Body of pancreas (tissue), 4 donors: Measurements from ENCODE around the gene P4HA1.

Experiments used
- CTCF ChIP-seq, 7 experiments: fragments of 450-650 bp in 4 of 7; fragments of 200-600 bp in 3 of 7; sonication (generic) in 3 of 7; IDR thresholded peaks; one replicate each; pipeline ENCODE4 v1.5.1; 2016 to 2019; ENCODE audit warnings: antibody characterized with exemption in 7 of 7
- POLR2A ChIP-seq, 3 donors: fragments of 450-650 bp; IDR thresholded peaks; one replicate each; pipeline ENCODE4 v1.6.1; 2016; ENCODE audit warnings: antibody characterized with exemption in 3 of 3, mild to moderate bottlenecking in 2 of 3

- TF ChIP-seq CTCF (IDR thresholded peaks at IDR 0.05) = no peak
- no peak for TF ChIP-seq POLR2A (IDR thresholded peaks at IDR 0.05)
Observed at GRCh38 chr10:73096041-73096448, 621 bp downstream of the P4HA1 start.
